ENCODE data around the gene KNCN.

Gene KNCN

GRCh38 chr1:46563341-46563740, 11.9 kb upstream of the KNCN start:
- DNase-seq, result no peak

DNA sequence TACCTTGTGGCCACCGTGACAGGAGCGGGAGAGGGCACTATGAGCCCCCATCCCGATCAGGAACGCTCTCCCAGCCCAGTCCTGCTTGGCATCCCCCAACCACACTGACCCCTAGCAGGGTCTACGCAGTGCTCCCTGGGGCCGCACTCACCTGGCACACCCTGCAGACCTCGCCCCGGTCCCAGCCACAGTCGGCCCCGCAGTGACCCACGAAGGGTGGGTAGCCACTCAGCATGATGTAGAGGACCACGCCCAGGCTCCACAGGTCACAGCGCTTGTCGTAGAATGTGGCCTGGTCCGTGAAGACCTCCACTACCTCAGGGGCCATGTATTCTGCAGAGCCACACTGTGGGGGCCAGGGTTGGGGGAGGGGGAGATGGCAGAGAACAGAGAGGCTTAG, 11.1 kb upstream of the KNCN start:
- DNase-seq, result no peak

DNA sequence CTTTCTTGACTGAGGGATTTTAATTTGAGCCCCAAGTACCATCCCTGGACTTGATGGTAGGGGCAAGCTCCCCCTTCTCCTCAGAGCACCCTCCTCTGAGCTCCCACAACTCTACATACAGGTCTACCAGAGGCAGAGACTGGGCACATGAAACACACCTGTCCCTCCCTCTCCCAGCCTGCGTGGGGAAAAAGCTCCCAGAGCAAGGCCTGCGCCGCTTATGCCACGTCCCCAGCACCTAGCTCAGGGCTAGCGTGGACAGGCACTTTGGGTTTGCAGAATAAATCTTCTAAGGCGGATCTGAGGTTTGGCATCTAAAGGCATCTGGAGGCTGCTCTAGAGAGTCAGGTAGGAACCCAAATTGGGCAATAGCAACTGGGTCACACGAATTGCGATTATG, 7.5 kb upstream of the KNCN start:
- no peak for DNase-seq

GRCh38 chr1:46558141-46558963, 6.9 kb upstream of the KNCN start:
- no peak for DNase-seq

DNA sequence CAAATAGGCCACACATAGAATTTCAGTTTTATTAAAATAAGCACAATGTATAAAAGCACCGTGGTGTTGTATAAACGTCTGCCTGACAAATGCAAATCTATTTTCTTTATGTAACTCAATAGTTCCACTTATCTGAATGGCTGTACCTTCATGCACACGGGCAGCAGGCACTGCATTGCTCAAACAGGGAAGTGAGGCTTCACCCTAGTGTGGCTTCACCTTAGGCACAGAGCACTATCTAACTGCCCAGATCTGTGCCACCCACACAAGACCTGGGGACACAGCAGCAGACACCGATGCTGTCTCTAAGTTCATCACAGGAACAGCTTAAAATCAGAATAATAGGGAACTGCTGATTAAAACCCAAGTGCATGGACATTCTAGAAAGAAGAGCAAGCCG, 6.0 kb upstream of the KNCN start:
- no peak for DNase-seq

GRCh38 chr1:46556822-46557221, 5.4 kb upstream of the KNCN start:
- no peak for DNase-seq

DNA sequence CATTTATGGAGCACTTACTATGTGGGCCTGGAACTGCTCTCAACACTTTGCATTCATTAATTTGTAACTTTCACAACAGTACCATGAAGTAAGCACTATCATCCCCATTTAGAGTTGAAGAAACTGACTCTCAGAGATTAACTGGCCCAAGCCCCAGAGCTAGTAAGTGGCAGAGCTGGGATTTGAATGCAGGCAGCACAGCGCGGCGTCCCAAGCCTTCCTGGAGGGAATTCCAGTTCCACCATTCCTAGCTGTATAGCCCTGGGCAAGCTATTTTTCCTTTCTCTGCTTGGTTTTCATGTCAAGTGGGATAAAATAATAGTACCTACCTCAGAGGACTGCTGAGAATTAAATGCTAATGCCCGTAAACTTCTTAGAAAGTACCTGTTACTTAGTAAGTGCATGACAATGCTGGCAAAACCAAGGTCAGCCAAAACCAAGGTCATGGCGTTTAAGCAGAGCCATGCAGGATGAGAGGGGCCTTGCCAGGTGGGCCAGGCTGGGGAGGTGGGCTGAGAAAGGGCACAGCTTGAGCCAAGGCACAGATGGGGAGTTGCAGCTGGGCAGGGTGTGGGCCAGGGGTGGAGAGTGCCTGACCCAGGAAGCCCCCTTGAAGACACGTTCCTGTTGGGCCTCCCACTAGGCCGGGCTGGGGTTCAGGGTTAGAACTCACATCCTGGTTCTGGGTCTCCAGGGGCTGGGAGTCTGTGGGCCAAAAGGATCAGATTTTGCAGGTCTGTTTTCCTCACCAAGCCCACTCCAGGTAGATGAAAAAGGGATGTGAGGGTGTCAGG, 4.6 kb upstream of the KNCN start:
- DNase-seq, result no peak

GRCh38 chr1:46554597-46555381, 3.3 kb upstream of the KNCN start:
- DNase-seq, result peak; percentile 33

DNA sequence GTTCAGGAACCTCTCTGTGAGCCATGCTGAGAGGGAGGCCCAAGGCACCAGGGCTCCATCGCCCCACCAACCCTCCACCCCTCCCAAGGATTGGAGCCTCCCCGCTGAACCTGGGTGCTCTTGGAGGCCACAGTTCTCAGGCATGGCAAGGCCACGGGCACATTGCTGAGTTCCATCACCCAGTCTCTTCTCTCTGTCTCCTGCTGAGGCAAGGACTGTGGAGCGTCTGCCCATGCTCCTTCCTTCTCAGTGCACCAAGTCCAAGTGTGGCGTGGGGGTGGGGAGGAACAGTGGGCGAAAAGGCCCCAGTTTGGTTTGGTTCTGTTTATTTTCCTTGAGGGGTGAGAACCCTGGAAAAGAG, 2.8 kb upstream of the KNCN start:
- DNase-seq, result no peak

DNA sequence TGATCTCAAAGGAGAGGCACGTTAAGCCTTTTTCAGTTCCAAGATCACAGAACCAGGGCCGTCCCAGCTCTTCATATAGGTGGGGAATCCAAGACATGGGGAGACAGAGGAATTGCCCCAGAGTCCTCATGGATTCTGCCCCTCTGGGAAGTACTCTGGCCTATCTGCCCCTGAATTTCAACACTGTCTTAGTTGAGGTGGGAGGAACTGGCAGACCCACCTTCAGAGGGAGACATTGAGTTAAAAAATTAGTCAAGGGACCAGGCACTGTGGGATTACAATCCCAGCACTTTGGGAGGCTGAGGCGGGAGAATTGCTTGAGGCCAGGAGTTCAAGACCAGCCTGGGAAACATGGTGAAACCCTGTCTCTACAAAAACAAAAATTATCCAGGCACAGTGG, 2.1 kb upstream of the KNCN start:
- DNase-seq, result no peak

- DNase-seq, result no peak
Observed at GRCh38 chr1:46552357-46553237, 1.1 kb upstream of the KNCN start.

DNA sequence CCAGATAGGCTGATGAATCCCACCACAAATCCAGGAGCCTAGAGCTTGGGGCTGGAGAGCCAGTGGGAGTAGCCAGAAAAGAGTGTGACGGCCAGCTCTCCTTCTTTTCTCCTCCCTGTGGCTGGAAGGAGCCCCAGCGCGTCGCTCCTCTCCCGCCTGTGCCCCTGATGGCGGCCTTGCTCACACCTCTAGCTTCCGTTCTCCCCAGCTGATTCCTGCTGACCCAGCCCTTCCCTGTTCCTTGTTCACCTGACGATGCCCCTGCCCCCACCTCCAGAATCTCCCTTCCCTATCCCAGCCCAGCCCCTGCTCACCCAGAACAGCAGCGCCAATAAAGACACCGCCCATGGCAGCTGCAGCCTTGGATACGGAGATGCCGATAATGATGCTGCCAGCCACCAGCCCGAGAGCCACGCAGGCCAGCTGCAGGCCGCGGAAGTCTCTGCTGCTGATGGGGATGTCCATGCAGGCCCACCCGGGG, 656 bp downstream of the KNCN start:
- DNase-seq, result no peak

DNA sequence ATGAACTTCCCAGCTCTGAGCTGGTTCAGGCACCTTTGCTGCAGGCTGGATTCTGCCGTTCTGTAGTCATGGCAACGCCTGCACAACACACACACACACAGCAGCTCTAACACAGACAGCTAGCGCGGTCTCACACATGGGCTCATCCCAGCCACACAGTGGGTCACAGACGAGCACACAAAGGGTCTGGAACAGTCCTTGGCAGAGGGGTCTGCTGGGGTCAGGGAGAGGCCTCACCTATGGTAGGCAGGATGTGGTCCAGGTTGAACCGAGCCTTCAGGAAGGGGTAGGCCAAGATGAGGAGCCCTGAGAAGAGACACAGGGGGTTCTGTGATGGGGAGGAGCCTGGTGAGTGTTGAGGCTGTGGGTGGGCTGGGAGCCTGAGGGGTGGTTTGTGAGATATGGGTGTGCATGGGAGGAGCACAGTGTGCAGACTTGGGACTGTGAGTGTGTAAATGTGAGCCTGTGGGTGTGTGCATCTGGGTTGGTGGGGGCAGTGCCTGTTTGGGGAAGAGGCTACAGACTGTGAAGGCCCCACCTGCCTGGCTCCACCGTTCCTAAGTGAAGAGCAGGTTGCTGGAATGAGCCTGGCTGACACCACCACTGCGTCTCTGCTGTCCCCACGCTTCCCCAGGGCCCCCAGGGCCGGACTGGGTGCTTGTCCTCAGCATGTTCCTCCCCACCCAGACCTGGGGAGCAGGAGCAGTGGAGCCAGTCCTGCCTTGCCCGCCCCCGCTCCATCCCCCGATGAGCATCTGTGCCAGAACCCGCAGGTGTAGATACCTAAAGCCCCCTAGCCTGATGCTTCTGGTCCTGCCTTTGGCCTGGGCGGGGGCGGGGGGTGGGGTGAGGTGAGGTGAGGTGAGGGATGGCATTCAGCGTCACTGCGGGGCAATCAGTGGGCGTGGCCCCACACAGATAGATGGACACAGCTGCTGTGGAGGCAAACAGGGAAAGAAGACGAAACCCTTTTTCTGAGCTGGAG, 1.5 kb downstream of the KNCN start:
- no peak for DNase-seq

DNA sequence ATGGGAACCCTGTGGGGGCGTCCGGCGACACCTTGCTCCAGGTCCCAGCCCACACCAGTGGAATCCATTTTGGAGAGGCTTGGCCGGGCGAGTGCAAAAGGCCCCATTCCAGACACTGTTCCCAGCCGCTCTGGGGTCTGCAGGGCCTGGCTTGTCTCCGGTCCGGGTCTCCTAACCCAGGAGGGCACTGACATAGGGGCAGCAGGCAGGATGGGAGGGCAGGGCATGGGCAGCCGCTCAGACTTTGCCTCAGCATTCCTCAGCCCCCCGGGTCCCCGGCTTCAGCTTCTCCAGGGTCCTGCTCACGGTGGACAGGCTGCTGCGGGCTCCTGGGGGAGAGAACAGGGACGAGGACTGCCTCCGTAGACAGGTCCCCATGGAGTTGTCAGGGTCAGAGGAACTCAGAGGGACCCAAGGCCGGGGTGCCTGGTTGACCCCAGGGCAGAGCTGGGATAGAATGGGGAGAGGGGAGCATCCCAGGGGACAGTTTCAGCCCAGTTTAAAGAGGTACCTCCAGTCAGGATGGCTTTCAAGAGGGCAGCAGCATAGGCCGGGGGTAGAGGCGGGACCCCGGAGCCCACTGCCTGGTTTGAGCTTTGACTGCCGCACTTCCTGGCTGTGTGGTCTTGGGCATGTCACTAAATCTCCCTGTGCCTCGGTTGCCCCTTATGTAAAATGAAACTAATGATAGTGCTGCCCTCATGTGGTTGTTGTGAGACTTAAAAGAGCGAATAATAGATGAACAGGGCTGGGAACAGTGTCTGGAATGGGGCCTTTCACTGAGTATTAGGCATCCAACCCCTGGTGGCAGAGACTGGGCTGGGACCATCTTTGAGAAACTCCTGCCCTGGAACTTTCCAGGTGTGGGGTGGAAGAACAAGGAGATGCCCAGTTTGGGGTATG, 3.7 kb downstream of the KNCN start:
- peak; percentile 15 for DNase-seq

DNA sequence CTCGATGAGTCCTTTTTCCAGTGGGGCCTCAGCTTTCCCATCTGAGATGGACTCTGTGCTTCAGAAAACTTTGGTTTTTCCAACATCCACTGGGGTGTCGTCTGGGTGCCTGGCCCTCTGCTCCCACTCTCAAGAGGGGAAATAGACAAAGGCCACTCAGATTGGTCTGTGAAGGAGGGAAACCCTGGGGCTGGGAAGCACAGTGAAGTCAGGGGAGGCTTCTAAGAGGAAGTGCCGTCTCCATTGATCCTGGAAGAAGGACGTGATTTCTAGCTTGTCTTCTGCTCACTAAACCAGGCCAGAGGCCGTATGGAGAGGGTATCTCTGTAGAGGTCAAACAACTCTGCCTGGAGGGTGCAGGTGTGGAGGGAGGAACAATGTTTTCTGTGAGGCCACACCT, 5.2 kb downstream of the KNCN start:
- DNase-seq, result no peak

GRCh38 chr1:46545784-46546183, 5.7 kb downstream of the KNCN start:
- no peak for DNase-seq

GRCh38 chr1:46544561-46545240, 6.7 kb downstream of the KNCN start:
- no peak for DNase-seq

- DNase-seq, result no peak
Observed at GRCh38 chr1:46543761-46544560, 7.5 kb downstream of the KNCN start.

DNA sequence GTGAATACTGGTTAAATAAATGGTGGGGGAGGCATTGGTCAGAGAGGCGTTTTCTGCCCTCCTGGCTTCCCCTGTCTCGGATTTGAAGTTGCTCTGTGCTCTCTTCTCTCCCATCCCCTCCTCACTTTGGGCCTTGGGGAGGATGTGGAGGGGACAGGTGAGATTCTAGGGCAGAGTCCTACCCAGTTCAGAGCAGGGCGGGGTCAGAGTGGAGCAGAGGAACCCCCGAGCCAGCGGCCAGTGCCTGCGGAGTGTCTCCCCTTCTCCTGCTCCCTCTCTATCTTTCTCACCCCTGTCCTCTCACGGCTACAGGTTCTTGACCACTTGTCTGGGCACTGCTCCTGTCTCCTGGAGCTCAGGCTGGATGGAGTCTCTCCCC, 8.1 kb downstream of the KNCN start:
- DNase-seq, result no peak

Measured in NCI-H345 (cell line).